IMR-90 (cell line): ENCODE data around the gene POU2F2. TPM values are rescaled to one million over a fixed set of nuclear protein-coding genes. Genes with fewer than 3 reads are reported as not detected.

ENCODE experiments used
- ATAC-seq: fragments of 200-7000 bp; cut with Tn5 transposase; 2 replicates; pipeline ENCODE4 v1.9.1; 2020; ENCODE audit warnings: low read depth, mild to moderate bottlenecking, moderate library complexity
- BruUV-seq: library from RNA; stranded (reverse); fragments of 400-500 nt; replicated peaks from 2 replicates; lab custom pipeline; 2021; lab: Mats Ljungman, UMichigan
- CTCF ChIA-PET: fragments of 300-600 bp; formaldehyde crosslinking; extraction: SDS; loops from one replicate; lab custom pipeline; 2021; ENCODE audit warnings: antibody characterized with exemption; lab: Yijun Ruan, JAX
- POLR2A ChIA-PET: fragments of 300-600 bp; sonication (Branson Sonifier 250); formaldehyde crosslinking; loops from one replicate; lab custom pipeline; 2022; ENCODE audit warnings: antibody characterized with exemption; ENCODE audit not compliant: unreplicated experiment; lab: Charles Lee
- DNase-seq: peaks from one replicate; pipeline ENCODE4 v3.0.0; 2013
- H2AFZ ChIP-seq: replicated peaks from 2 replicates; pipeline ENCODE3; 2013; ENCODE audit warnings: low read length, mild to moderate bottlenecking; ENCODE audit not compliant: poor library complexity
- H2AK5ac ChIP-seq: 2 replicates; pipeline ENCODE4 v1.6.1; 2013; ENCODE audit warnings: low read depth, low read length, inconsistent platforms
- H2AK9ac ChIP-seq: replicated peaks from 2 replicates; pipeline ENCODE3; 2013; ENCODE audit warnings: mild to moderate bottlenecking, low read depth, low read length, moderate library complexity; ENCODE audit not compliant: poor library complexity
- H2BK120ac ChIP-seq: 2 replicates; pipeline ENCODE4 v1.6.1; 2013; ENCODE audit warnings: low read depth, low read length, inconsistent platforms
- H2BK15ac ChIP-seq: 3 replicates; pipeline ENCODE4 v1.6.1; 2013; ENCODE audit warnings: low read depth, low read length, inconsistent platforms
- H2BK20ac ChIP-seq: 2 replicates; pipeline ENCODE4 v1.6.1; 2013; ENCODE audit warnings: low read depth, mild to moderate bottlenecking, inconsistent platforms, low read length, moderate library complexity
- H2BK5ac ChIP-seq: 2 replicates; pipeline ENCODE4 v1.6.1; 2013; ENCODE audit warnings: mild to moderate bottlenecking, low read depth, low read length, inconsistent platforms; ENCODE audit not compliant: poor library complexity, severe bottlenecking
- H3K14ac ChIP-seq: replicated peaks from 2 replicates; pipeline ENCODE4 v1.6.1; 2013; ENCODE audit warnings: low read depth, low read length, inconsistent platforms
- H3K18ac ChIP-seq: 2 replicates; pipeline ENCODE4 v1.6.1; 2013; ENCODE audit warnings: low read depth, low read length, control low read depth
- H3K23ac ChIP-seq: 2 replicates; pipeline ENCODE4 v1.6.1; 2013; ENCODE audit warnings: low read depth, low read length, inconsistent platforms
- H3K27ac ChIP-seq: 2 replicates; pipeline ENCODE4 v1.5.1; 2013; ENCODE audit warnings: mild to moderate bottlenecking, control low read depth, low read length; ENCODE audit not compliant: insufficient read depth
- H3K27me3 ChIP-seq: 2 replicates; pipeline ENCODE4 v1.6.1; 2013; ENCODE audit warnings: low read length; ENCODE audit not compliant: control insufficient read depth, insufficient read depth
- H3K36me3 ChIP-seq: 2 replicates; pipeline ENCODE4 v1.6.1; 2013; ENCODE audit warnings: low read length, mixed read lengths; ENCODE audit not compliant: control insufficient read depth, insufficient read depth
- H3K4ac ChIP-seq: 2 replicates; pipeline ENCODE4 v1.6.1; 2013; ENCODE audit warnings: low read depth, low read length, inconsistent platforms
- H3K4me1 ChIP-seq: 2 replicates; pipeline ENCODE4 v1.6.1; 2013; ENCODE audit warnings: low read length, mixed read lengths; ENCODE audit not compliant: control insufficient read depth, insufficient read depth
- H3K4me2 ChIP-seq: 2 replicates; pipeline ENCODE4 v1.6.1; 2013; ENCODE audit warnings: low read depth, mild to moderate bottlenecking, control low read depth, low read length, moderate library complexity
- H3K4me3 ChIP-seq: 2 replicates; pipeline ENCODE4 v1.5.1; 2013; ENCODE audit warnings: low read depth, mild to moderate bottlenecking, control low read depth, low read length, moderate library complexity; ENCODE audit not compliant: insufficient read depth
- H3K56ac ChIP-seq: 2 replicates; pipeline ENCODE4 v1.6.1; 2013; ENCODE audit warnings: low read length, inconsistent platforms; ENCODE audit not compliant: insufficient read depth; ENCODE audit errors: extremely low read depth
- H3K79me1 ChIP-seq, 2 experiments: 2 replicates each; pipeline ENCODE4 v1.6.1; 2013; ENCODE audit warnings: low read length in 2 of 2, inconsistent platforms in 1 of 2, low read depth in 1 of 2
- H3K9ac ChIP-seq: 2 replicates; pipeline ENCODE4 v1.6.1; 2013; ENCODE audit warnings: low read depth, low read length, control low read depth
- H3K9me1 ChIP-seq: 2 replicates; pipeline ENCODE4 v1.6.1; 2013; ENCODE audit warnings: low read length, inconsistent platforms; ENCODE audit not compliant: insufficient read depth
- H3K9me3 ChIP-seq: 2 replicates; pipeline ENCODE4 v1.6.1; 2013; ENCODE audit warnings: low read length; ENCODE audit not compliant: control insufficient read depth, insufficient read depth
- H4K20me1 ChIP-seq: 2 replicates; pipeline ENCODE4 v1.6.1; 2013; ENCODE audit warnings: low read length, inconsistent platforms; ENCODE audit not compliant: insufficient read depth
- H4K5ac ChIP-seq: 2 replicates; pipeline ENCODE4 v1.6.1; 2013; ENCODE audit warnings: mild to moderate bottlenecking, low read depth, low read length, control low read depth
- H4K8ac ChIP-seq, 2 experiments: 2 replicates each; pipeline ENCODE4 v1.6.1; 2013; ENCODE audit warnings: low read depth in 2 of 2, low read length in 2 of 2, control low read depth in 1 of 2, inconsistent platforms in 1 of 2
- H4K91ac ChIP-seq: 2 replicates; pipeline ENCODE4 v1.6.1; 2013; ENCODE audit warnings: low read depth, low read length, inconsistent platforms; ENCODE audit not compliant: insufficient read depth
- BHLHE40 ChIP-seq: fragments of 150-350 bp; IDR thresholded peaks from 2 replicates; pipeline ENCODE4 v1.6.1; 2016; ENCODE audit warnings: mild to moderate bottlenecking, low read depth, low read length
- CEBPB ChIP-seq: IDR thresholded peaks from 2 replicates; pipeline ENCODE4 v1.6.1; 2012; ENCODE audit warnings: low read depth, low read length, improper control_type of control experiment
- CHD1 ChIP-seq: IDR thresholded peaks from 2 replicates; pipeline ENCODE4 v1.6.1; 2012; ENCODE audit warnings: low read depth, low read length, improper control_type of control experiment
- FOS ChIP-seq: fragments of 150-350 bp; IDR thresholded peaks from 2 replicates; pipeline ENCODE4 v1.6.1; 2016; ENCODE audit warnings: low read depth, low read length
- MAFK ChIP-seq: IDR thresholded peaks from 2 replicates; pipeline ENCODE4 v1.6.1; 2012; ENCODE audit warnings: low read depth, low read length, improper control_type of control experiment
- MAZ ChIP-seq: IDR thresholded peaks from 2 replicates; pipeline ENCODE4 v1.6.1; 2012; ENCODE audit warnings: low read depth, mild to moderate bottlenecking, low read length, improper control_type of control experiment, moderate library complexity, borderline replicate concordance
- MXI1 ChIP-seq: IDR thresholded peaks from 2 replicates; pipeline ENCODE4 v1.6.1; 2012; ENCODE audit warnings: low read depth, mild to moderate bottlenecking, low read length, moderate library complexity, borderline replicate concordance
- NFE2L2 ChIP-seq: fragments of 150-350 bp; IDR thresholded peaks from 2 replicates; pipeline ENCODE4 v1.6.1; 2016; ENCODE audit warnings: low read depth, mild to moderate bottlenecking, low read length
- POLR2A ChIP-seq: IDR thresholded peaks from 2 replicates; pipeline ENCODE4 v1.6.1; 2012; ENCODE audit warnings: mild to moderate bottlenecking, low read depth, low read length
- RAD21 ChIP-seq: IDR thresholded peaks from 2 replicates; pipeline ENCODE4 v1.6.1; 2012; ENCODE audit warnings: low read length, improper control_type of control experiment
- RCOR1 ChIP-seq: IDR thresholded peaks from 2 replicates; pipeline ENCODE4 v1.6.1; 2012; ENCODE audit warnings: mild to moderate bottlenecking, low read length, improper control_type of control experiment; ENCODE audit not compliant: insufficient replicate concordance
- RFX5 ChIP-seq: IDR thresholded peaks from 2 replicates; pipeline ENCODE4 v1.8.0; 2012; ENCODE audit warnings: low read depth, mild to moderate bottlenecking, low read length, moderate library complexity
- SMC3 ChIP-seq: fragments of 150-350 bp; IDR thresholded peaks from 2 replicates; pipeline ENCODE4 v1.6.1; 2016; ENCODE audit warnings: low read depth, mild to moderate bottlenecking, antibody characterized with exemption, low read length, moderate library complexity
- WGBS, 2 experiments: methylation state at CpG; one replicate each; pipeline versions ENCODE4 v1.1.5 to v1.1.7; 2013; ENCODE audit warnings: missing lambda C conversion rate in 2 of 2; ENCODE audit not compliant: insufficient read length in 1 of 2; ENCODE audit errors: extremely low coverage in 2 of 2; 5-methylcytosine and 5-hydroxymethylcytosine counted together
- dilution Hi-C: fragments of 300-500 bp; cut with HindIII; formaldehyde crosslinking; loops from one replicate; pipeline ENCODE4 v1.14.3; 2018; ENCODE audit warnings: low sequenced_read_pairs; ENCODE audit not compliant: unreplicated experiment
- in situ Hi-C: fragments of 300-500 bp; cut with MboI; formaldehyde crosslinking; loops from 3 replicates; pipeline ENCODE4 v1.14.3; 2019; ENCODE audit warnings: low sequenced_read_pairs, inconsistent platforms, mixed read lengths
- intact Hi-C: fragments of 100-400 bp; cut with micrococcal nuclease; formaldehyde crosslinking; loops from 2 replicates; pipeline ENCODE4 v1.10.0; 2022
- polyA plus RNA-seq, 3 experiments: library from polyadenylated mRNA; depleted of rRNA; stranded (reverse); fragments of >200 nt; gene quantifications; 2 replicates each; pipeline ENCODE4 v1.2.3, GENCODE V29; 2012; ENCODE audit warnings: low replicate concordance in 1 of 3
- total RNA-seq: library from RNA; depleted of rRNA; stranded (reverse); fragments of >200 nt; gene quantifications from 2 replicates; pipeline ENCODE4 v1.2.3, GENCODE V29; 2012
- TF ChIP-seq, protein P1 (sequence below): conservative IDR thresholded peaks from 2 replicates; pipeline ENCODE4 v1.5.1; 2012; ENCODE audit warnings: mild to moderate bottlenecking, low read depth, low read length, improper control_type of control experiment
- TF ChIP-seq, protein P2 (sequence below): fragments of 150-350 bp; IDR thresholded peaks from 2 replicates; pipeline ENCODE4 v1.6.1; 2017; ENCODE audit warnings: mild to moderate bottlenecking, antibody characterized with exemption, low read length, low read depth
- TF ChIP-seq, protein P3 (sequence below): fragments of 150-350 bp; IDR thresholded peaks from 2 replicates; pipeline ENCODE4 v1.6.1; 2016; ENCODE audit warnings: low read depth, mild to moderate bottlenecking, low read length, moderate library complexity, borderline replicate concordance

POU2F2 gene
- total and polyA plus RNA-seq, 2 of the 4 experiments (the other 2 are of a cell fraction) = 0.54 to 5.0 TPM

DNA sequence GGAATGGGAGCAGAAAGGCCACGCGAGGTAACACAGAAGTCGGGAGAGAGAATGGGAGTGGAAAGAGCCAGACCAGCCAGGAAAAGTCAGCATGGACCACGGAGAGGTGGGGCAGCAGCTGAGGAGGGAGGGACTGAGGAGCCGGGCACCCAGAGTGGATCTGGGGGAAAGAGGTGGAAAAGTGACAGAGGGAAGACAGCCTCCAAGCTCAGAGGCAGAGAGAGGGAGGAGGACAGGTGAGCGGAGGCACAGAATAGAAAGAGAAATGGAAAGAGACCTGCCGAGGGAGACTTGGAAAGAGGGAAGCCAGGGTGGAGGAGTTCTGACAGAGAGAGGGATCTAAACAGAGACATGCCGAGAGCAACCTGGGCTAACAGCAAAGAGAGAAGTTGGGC lies 63.9 kb downstream of the POU2F2 start:
- H3K9me3 ChIP-seq = no peaks in the 10 kb centered on the region
- no peaks in the 10 kb centered on the region for H3K4me1 ChIP-seq
- no peak overlapping the region for H3K23ac ChIP-seq
- TF ChIP-seq RCOR1 (no peak), CHD1 (no peak), RFX5 (no peak), BHLHE40 (no peak), SMC3 (no peak), FOS (no peak), MXI1 (no peak), MAZ (no peak), RAD21 (no peak), NFE2L2 (no peak), CEBPB (no peak), POLR2A (no peak), MAFK (no peak)
- TF ChIP-seq, protein P1, sequence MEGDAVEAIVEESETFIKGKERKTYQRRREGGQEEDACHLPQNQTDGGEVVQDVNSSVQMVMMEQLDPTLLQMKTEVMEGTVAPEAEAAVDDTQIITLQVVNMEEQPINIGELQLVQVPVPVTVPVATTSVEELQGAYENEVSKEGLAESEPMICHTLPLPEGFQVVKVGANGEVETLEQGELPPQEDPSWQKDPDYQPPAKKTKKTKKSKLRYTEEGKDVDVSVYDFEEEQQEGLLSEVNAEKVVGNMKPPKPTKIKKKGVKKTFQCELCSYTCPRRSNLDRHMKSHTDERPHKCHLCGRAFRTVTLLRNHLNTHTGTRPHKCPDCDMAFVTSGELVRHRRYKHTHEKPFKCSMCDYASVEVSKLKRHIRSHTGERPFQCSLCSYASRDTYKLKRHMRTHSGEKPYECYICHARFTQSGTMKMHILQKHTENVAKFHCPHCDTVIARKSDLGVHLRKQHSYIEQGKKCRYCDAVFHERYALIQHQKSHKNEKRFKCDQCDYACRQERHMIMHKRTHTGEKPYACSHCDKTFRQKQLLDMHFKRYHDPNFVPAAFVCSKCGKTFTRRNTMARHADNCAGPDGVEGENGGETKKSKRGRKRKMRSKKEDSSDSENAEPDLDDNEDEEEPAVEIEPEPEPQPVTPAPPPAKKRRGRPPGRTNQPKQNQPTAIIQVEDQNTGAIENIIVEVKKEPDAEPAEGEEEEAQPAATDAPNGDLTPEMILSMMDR = no peak
- TF ChIP-seq, protein P2, sequence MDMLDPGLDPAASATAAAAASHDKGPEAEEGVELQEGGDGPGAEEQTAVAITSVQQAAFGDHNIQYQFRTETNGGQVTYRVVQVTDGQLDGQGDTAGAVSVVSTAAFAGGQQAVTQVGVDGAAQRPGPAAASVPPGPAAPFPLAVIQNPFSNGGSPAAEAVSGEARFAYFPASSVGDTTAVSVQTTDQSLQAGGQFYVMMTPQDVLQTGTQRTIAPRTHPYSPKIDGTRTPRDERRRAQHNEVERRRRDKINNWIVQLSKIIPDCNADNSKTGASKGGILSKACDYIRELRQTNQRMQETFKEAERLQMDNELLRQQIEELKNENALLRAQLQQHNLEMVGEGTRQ = no peak
- TF ChIP-seq, protein P3, sequence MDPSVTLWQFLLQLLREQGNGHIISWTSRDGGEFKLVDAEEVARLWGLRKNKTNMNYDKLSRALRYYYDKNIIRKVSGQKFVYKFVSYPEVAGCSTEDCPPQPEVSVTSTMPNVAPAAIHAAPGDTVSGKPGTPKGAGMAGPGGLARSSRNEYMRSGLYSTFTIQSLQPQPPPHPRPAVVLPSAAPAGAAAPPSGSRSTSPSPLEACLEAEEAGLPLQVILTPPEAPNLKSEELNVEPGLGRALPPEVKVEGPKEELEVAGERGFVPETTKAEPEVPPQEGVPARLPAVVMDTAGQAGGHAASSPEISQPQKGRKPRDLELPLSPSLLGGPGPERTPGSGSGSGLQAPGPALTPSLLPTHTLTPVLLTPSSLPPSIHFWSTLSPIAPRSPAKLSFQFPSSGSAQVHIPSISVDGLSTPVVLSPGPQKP = no peak
- no peak overlapping the region for H2BK120ac ChIP-seq
- in situ Hi-C loops (no loop called here), dilution Hi-C loops (no loop called here), intact Hi-C loops (no loop called here)
- H2AK5ac ChIP-seq = no peak overlapping the region
- no peak overlapping the region for H2BK20ac ChIP-seq
- H2AK9ac ChIP-seq = no peak overlapping the region
- H4K8ac ChIP-seq = no peak overlapping the region
- H3K4me2 ChIP-seq = no peak overlapping the region
- no peak for DNase-seq
- H2BK15ac ChIP-seq = no peak overlapping the region
- no peaks in the 10 kb centered on the region for H3K79me1 ChIP-seq
- no peak overlapping the region for H3K27ac ChIP-seq
- H3K9ac ChIP-seq = no peak overlapping the region
- H3K36me3 ChIP-seq = no peaks in the 10 kb centered on the region
- H3K27me3 ChIP-seq = peaks cover 62% of the 10 kb centered on the region
- no peak for ATAC-seq
- no peaks in the 10 kb centered on the region for H4K20me1 ChIP-seq
- no peak overlapping the region for H2BK5ac ChIP-seq
- no peak overlapping the region for H3K56ac ChIP-seq
- WGBS, 2 experiments = 35% methylated on average over 2 of the region's 8 CpGs; no CpG with 5 or more reads in 1 of the 2 experiments
- H3K18ac ChIP-seq = no peak overlapping the region
- no peak overlapping the region for H3K4ac ChIP-seq
- no peak overlapping the region for H3K14ac ChIP-seq
- no peak overlapping the region for H4K5ac ChIP-seq
- CTCF ChIA-PET = no interaction called here
- H3K4me3 ChIP-seq = no peak overlapping the region
- no peak overlapping the region for H2AFZ ChIP-seq
- POLR2A ChIA-PET = no interaction called here
- H3K9me1 ChIP-seq = no peaks in the 10 kb centered on the region
- BruUV-seq = no TSS peak
- H4K91ac ChIP-seq = no peak overlapping the region
